Measurements from ENCODE around the gene ARID3A.

The ARID3A gene

GRCh38 chr19:920051-920864 is 5.6 kb upstream of the ARID3A start:
- DNase-seq (ENCODE audit: low read depth) = no peak
- H3K4me3 ChIP-seq (ENCODE audit: control insufficient read depth, low read depth, low read length) = no peak overlapping the region; the same call in 1 of the 2 replicates
- TF ChIP-seq CTCF (IDR thresholded peaks at IDR 0.05; ENCODE audit: control insufficient read depth, insufficient read depth, low read depth, low read length, missing control alignments) = no peak

- DNase-seq (ENCODE audit: low read depth) = no peak
- no peak for TF ChIP-seq CTCF (IDR thresholded peaks at IDR 0.05; ENCODE audit: control insufficient read depth, insufficient read depth, low read depth, low read length, missing control alignments)
Observed at GRCh38 chr19:924553-925086, 1.2 kb upstream of the ARID3A start.

GRCh38 chr19:925087-925525 is 729 bp upstream of the ARID3A start:
- DNase-seq (ENCODE audit: low read depth) = no peak
- peak overlapping the region; percentile 67 for H3K4me3 ChIP-seq (ENCODE audit: control insufficient read depth, low read depth, low read length)
- no peak for TF ChIP-seq CTCF (IDR thresholded peaks at IDR 0.05; ENCODE audit: control insufficient read depth, insufficient read depth, low read depth, low read length, missing control alignments)

More at GRCh38 chr19:924553-925086, 1.2 kb upstream of the ARID3A start:
- H3K4me3 ChIP-seq (ENCODE audit: control insufficient read depth, low read depth, low read length) = peak overlapping the region; percentile 67

GRCh38 chr19:926323-926588 is 421 bp downstream of the ARID3A start:
- no peak for DNase-seq (ENCODE audit: low read depth)
- H3K4me3 ChIP-seq (ENCODE audit: control insufficient read depth, low read depth, low read length) = peak overlapping the region; percentile 67
- TF ChIP-seq CTCF (IDR thresholded peaks at IDR 0.05; ENCODE audit: control insufficient read depth, insufficient read depth, low read depth, low read length, missing control alignments) = no peak

GRCh38 chr19:926589-927350 is 935 bp downstream of the ARID3A start:
- peak overlapping the region; percentile 67 for H3K4me3 ChIP-seq (ENCODE audit: control insufficient read depth, low read depth, low read length)
- TF ChIP-seq CTCF (IDR thresholded peaks at IDR 0.05; ENCODE audit: control insufficient read depth, insufficient read depth, low read depth, low read length, missing control alignments) = no peak
- DNase-seq (ENCODE audit: low read depth) = no peak

- TF ChIP-seq CTCF (IDR thresholded peaks at IDR 0.05; ENCODE audit: control insufficient read depth, insufficient read depth, low read depth, low read length, missing control alignments) = no peak
- H3K4me3 ChIP-seq (ENCODE audit: control insufficient read depth, low read depth, low read length) = peak overlapping the region; percentile 67
Observed at GRCh38 chr19:927351-927779, 1.5 kb downstream of the ARID3A start.

More at GRCh38 chr19:927351-927779, 1.5 kb downstream of the ARID3A start:
- DNase-seq (ENCODE audit: low read depth) = no peak

Measured in AG09309 (cell line).